ENCODE data around the gene MYO16. TPM values are rescaled to one million over a fixed set of nuclear protein-coding genes. Genes with fewer than 3 reads are reported as not detected.

The MYO16 gene
- total and polyA plus RNA-seq, 2 of the 4 experiments (the other 2 are of a cell fraction) = under 0.01 to 0.03 TPM

GRCh38 chr13:109144693-109145437 lies 515.5 kb downstream of the MYO16 start:
- dilution Hi-C loops (cut with HindIII; ENCODE audit: low sequenced_read_pairs, unreplicated experiment) = no loop called here

More at GRCh38 chr13:109144693-109145437, 515.5 kb downstream of the MYO16 start:
- no peak for TF ChIP-seq CTCF (conservative IDR thresholded peaks at IDR 0.05; ENCODE audit: low read depth, low read length)
- TF ChIP-seq, protein P1, sequence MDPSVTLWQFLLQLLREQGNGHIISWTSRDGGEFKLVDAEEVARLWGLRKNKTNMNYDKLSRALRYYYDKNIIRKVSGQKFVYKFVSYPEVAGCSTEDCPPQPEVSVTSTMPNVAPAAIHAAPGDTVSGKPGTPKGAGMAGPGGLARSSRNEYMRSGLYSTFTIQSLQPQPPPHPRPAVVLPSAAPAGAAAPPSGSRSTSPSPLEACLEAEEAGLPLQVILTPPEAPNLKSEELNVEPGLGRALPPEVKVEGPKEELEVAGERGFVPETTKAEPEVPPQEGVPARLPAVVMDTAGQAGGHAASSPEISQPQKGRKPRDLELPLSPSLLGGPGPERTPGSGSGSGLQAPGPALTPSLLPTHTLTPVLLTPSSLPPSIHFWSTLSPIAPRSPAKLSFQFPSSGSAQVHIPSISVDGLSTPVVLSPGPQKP (IDR thresholded peaks at IDR 0.05; ENCODE audit: borderline replicate concordance, low read depth, low read length) = no peak
- no peak for TF ChIP-seq MAZ (IDR thresholded peaks at IDR 0.05; ENCODE audit: borderline replicate concordance, low read depth, low read length)
- TF ChIP-seq CEBPB (IDR thresholded peaks at IDR 0.05; ENCODE audit: low read depth, low read length) = peak; percentile 78
- Histone ChIP-seq H2AK9ac (replicated peaks; ENCODE audit: low read depth, low read length, poor library complexity) (no peak overlapping the region), H3K36me3 (ENCODE audit: control insufficient read depth, insufficient read depth, low read length) (no peaks in the 10 kb centered on the region), H3K23ac (ENCODE audit: low read depth, low read length) (no peak overlapping the region), H4K91ac (ENCODE audit: insufficient read depth, low read depth, low read length) (no peak overlapping the region), H2BK15ac (ENCODE audit: low read depth, low read length) (no peak overlapping the region), H4K5ac (ENCODE audit: low read depth, low read length) (no peak overlapping the region), H3K18ac (ENCODE audit: low read depth, low read length) (no peak overlapping the region), H3K14ac (replicated peaks; ENCODE audit: low read depth, low read length) (no peak overlapping the region), H2BK5ac (ENCODE audit: low read depth, low read length, poor library complexity, severe bottlenecking) (no peak overlapping the region), H3K27me3 (ENCODE audit: control insufficient read depth, insufficient read depth, low read length) (peaks cover 19% of the 10 kb centered on the region), H2AK5ac (ENCODE audit: low read depth, low read length) (no peak overlapping the region), H3K27ac (ENCODE audit: insufficient read depth, low read length) (no peak overlapping the region), H3K9ac (ENCODE audit: low read depth, low read length) (no peak overlapping the region), H4K8ac (ENCODE audit: low read depth in 2 of 2, low read length in 2 of 2) (no peak overlapping the region), H3K4ac (ENCODE audit: low read depth, low read length) (no peak overlapping the region), H4K20me1 (ENCODE audit: insufficient read depth, low read length) (no peaks in the 10 kb centered on the region), H3K4me2 (ENCODE audit: low read depth, low read length) (no peak overlapping the region), H3K56ac (ENCODE audit: extremely low read depth, insufficient read depth, low read length) (no peak overlapping the region), H2AFZ (replicated peaks; ENCODE audit: low read length, poor library complexity) (no peak overlapping the region), H3K4me3 (ENCODE audit: insufficient read depth, low read depth, low read length) (no peak overlapping the region), H3K79me1 (ENCODE audit: low read depth in 1 of 2, low read length in 2 of 2) (no peaks in the 10 kb centered on the region), H2BK20ac (ENCODE audit: low read depth, low read length) (no peak overlapping the region), H3K4me1 (ENCODE audit: control insufficient read depth, insufficient read depth, low read length) (peaks cover 9% of the 10 kb centered on the region), H3K9me1 (ENCODE audit: insufficient read depth, low read length) (peaks cover 3% of the 10 kb centered on the region; the same call in 1 of the 2 replicates), H3K9me3 (ENCODE audit: control insufficient read depth, insufficient read depth, low read length) (peaks cover 5% of the 10 kb centered on the region; the same call in 1 of the 2 replicates), H2BK120ac (ENCODE audit: low read depth, low read length) (no peak overlapping the region)
- WGBS, 2 experiments (ENCODE audit: extremely low coverage in 2 of 2, insufficient read length in 1 of 2) = no CpG with 5 or more reads among the region's 5 CpGs
- in situ Hi-C loops (cut with MboI; ENCODE audit: low sequenced_read_pairs) = loop anchor here (5.0 kb wide), 1 partner anchor 962 kb away; no protein-coding TSS in a partner anchor
- no peak for DNase-seq
- ATAC-seq (ENCODE audit: low read depth) = no peak
- CTCF ChIA-PET = interaction anchor here (0.7 kb wide), 3 partner anchors 128 to 230 kb away, joined by 3 to 4 read pairs (median 3); no protein-coding TSS in a partner anchor
- BruUV-seq (replicated peaks) = no TSS peak
- intact Hi-C loops (cut with micrococcal nuclease) = loop anchor here (1.0 to 5.0 kb wide), 5 partner anchors 127 to 964 kb away; no protein-coding TSS in a partner anchor
- POLR2A ChIA-PET (ENCODE audit: unreplicated experiment) = no interaction called here
